SK-N-SH treated with all-trans-retinoic acid at 6 μM for 48 hours (cell line): ENCODE measurements around the gene ARL17B.
"Not testable (repeated sequence)": the region's sequence is repeated elsewhere in the genome, so short reads cannot be mapped to it uniquely, and the experiment has no call there.

Experiments used
- BACH2 ChIP-seq: fragments of 250-450 bp; sonication (Bioruptor Pico); IDR thresholded peaks from 2 replicates; pipeline ENCODE4 v1.9.0; 2021; ENCODE audit warnings: mild to moderate bottlenecking, borderline replicate concordance
- ZFP3 ChIP-seq: fragments of 250-450 bp; sonication (Bioruptor Pico); IDR thresholded peaks from 2 replicates; pipeline ENCODE4 v1.5.0; 2020; ENCODE audit warnings: mild to moderate bottlenecking, moderate library complexity

DNA sequence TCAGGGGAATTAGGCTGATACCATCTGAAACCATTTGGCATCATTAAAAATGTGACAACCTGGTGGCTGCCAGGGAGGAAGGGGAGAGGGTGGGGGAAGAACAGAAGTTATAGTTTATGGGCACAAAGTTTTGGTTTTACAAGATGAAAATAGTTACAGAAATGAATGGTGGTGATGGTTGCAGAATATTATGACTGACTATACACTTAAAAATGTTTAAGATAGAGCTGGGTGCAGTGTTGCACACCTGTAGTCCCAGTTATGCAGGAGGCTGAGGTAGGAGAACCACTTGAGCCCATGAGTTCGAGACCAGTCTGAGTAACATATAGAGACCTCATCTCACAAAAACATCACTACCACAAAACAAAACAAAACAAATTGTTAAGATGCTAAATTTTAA, 12.5 kb downstream of the ARL17B start:
- TF ChIP-seq BACH2, ZFP3 (CRISPR knock-in tag): not testable (repeated sequence)
